HG02678 (cell line): ENCODE measurements around the gene TAF9B.
A peak's percentile ranks its signal among the peaks of the same experiment; 100 is the strongest.
"Not testable (repeated sequence)": the region's sequence is repeated elsewhere in the genome, so short reads cannot be mapped to it uniquely, and the experiment has no call there.

Source experiments
- ATAC-seq: cut with Tn5 transposase; IDR thresholded peaks from one replicate; pipeline ENCODE4 v1.9.1; 2021; ENCODE audit warnings: mild to moderate bottlenecking, moderate library complexity; ENCODE audit not compliant: unreplicated experiment

TAF9B gene

GRCh38 chrX:78116766-78117165, 22.7 kb downstream of the TAF9B start:
- no peak for ATAC-seq

- ATAC-seq = no peak
Measured at GRCh38 chrX:78116365-78116764, 23.1 kb downstream of the TAF9B start.

GRCh38 chrX:78111140-78111931, 28.1 kb downstream of the TAF9B start:
- no peak for ATAC-seq

GRCh38 chrX:78109458-78109857, 30.0 kb downstream of the TAF9B start:
- ATAC-seq = no peak

GRCh38 chrX:78106651-78106986, 32.8 kb downstream of the TAF9B start:
- no peak for ATAC-seq

- no peak for ATAC-seq
Measured at GRCh38 chrX:78105944-78106650, 33.4 kb downstream of the TAF9B start.

- peak; percentile 28 for ATAC-seq
Measured at GRCh38 chrX:78104447-78105176, 34.8 kb downstream of the TAF9B start.

GRCh38 chrX:78103623-78104446, 35.6 kb downstream of the TAF9B start, which contains the start of gene PGK1:
Gene PGK1, plus strand, starts transcription at chrX:78104248. Its CDS starts 93 bp downstream, at chrX:78104341.
- peak; percentile 96 for ATAC-seq

GRCh38 chrX:78103001-78103622, 36.3 kb downstream of the TAF9B start:
- ATAC-seq = no peak

GRCh38 chrX:78102091-78102490, 37.4 kb downstream of the TAF9B start:
- no peak for ATAC-seq

GRCh38 chrX:78098108-78098507, 41.3 kb downstream of the TAF9B start:
- no peak for ATAC-seq

- peak; percentile 68 for ATAC-seq
Measured at GRCh38 chrX:78092296-78092695, 47.2 kb downstream of the TAF9B start.

GRCh38 chrX:78081413-78081812, 58.0 kb downstream of the TAF9B start:
- ATAC-seq = not testable (repeated sequence)
